T-helper 1 cell treated with Interleukin-12 subunit alpha and Interleukin-12 subunit beta and Interleukin-4 antibody, amounts not matched to agents 30 ng/mL and 1 ng/mL, for 36 hours (primary cell): ENCODE data around the gene GBP2. TPM values are rescaled to one million over a fixed set of nuclear protein-coding genes. Genes with fewer than 3 reads are reported as not detected.
"Not testable (repeated sequence)": the region's sequence is repeated elsewhere in the genome, so short reads cannot be mapped to it uniquely, and the experiment has no call there.

Experiments used
- intact Hi-C: fragments of 100-400 bp; cut with micrococcal nuclease; formaldehyde crosslinking; loops from one replicate; pipeline ENCODE4 v1.15.1; 2024
- total RNA-seq: library from RNA; stranded (reverse); gene quantifications from 2 replicates; pipeline ENCODE4 v1.2.3, GENCODE V29; 2022

GBP2 gene
- total RNA-seq, result 196 and 198 TPM in 2 replicates

DNA sequence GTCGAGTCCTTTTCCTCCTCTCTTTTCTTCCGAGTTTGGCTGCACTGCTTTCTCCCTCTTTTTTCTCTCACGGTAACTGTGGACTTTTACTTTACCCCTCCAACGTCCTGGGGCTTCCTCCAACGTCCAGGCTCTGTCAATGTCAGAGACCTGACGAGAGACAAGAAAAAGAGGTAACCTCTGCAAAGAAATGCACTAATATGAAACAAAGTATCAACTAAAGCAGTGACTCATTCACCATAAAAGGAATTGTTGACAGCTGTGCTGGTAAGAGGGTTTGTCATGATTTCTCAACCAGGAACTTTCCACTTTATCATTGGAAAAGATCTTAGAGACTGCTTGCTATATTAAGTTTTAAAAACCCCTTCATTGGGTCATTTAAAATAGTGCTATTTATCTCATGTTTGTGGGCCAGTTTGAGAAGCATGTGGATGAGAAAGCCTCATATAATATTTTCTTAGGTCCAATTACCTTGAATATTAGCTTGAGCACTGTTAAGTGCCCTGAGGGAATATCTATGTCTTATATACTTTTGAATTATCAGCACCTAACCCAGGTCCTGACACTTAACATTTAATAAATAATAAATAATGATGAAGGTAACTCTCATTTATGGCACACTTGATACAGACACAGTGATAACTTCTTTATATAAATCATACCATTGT, at the start of gene GBP2:
GBP2 (minus strand) TSS at position 202 of the 668 bp plus-strand sequence. CDS start 4,148 bp downstream, outside the sequence.
- intact Hi-C loops, result loop anchor here (1.0 to 2.0 kb wide), 13 partner anchors 15 to 719 kb away; partner anchors contain the start of genes GBP1 and GTF2B

GRCh38 chr1:89174491-89174890, 48.6 kb upstream of the GBP2 start:
- intact Hi-C loops, result no loop called here

DNA sequence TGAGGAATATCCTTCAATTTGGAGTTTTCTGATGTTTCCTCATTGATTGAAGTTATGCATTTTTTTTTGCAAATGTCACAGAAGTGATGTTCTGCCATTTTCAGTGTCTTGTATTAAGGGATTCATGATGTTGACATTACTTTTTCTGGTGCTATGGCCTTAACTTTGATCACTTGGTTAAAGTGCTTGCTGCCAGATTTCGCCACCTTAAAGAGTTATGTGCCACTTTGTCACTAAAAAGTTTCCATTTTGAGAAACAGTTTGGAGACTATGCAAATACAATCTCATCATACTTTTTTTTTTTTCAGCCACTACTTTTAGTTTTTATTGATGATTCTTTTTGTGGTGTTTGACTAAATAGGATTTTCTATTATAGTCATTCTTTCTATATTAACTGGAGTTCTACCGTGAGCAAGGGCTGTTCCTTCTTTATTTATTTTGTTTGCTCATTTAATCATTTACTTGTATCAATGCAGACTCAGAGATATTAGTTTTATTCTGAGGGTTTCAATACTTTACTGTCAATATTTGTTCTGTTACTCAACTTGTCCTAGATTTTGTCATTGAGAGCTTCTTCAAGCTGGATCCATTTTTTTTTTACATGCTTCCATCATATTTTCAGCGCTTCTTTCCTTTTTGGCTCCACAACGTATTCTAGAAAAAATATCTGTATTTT, 46.7 kb upstream of the GBP2 start:
- intact Hi-C loops, result no loop called here

DNA sequence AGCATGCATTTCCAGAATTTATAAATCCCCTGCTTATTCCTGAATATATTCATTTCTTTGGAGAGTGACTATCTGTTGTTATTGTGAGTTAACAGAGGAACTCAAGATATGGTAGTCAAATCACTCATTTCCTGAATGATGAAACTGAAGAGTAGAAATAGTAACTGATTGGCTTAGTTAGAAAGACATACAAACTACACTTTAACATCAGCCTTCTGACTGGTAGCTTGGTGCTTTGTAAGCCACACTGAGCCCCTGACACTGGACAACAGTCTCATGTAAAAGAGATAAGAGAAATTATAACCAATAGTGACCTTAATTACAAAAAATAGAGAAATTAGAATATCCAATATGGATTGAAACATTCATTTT, 45.1 kb upstream of the GBP2 start:
- intact Hi-C loops, result no loop called here

DNA sequence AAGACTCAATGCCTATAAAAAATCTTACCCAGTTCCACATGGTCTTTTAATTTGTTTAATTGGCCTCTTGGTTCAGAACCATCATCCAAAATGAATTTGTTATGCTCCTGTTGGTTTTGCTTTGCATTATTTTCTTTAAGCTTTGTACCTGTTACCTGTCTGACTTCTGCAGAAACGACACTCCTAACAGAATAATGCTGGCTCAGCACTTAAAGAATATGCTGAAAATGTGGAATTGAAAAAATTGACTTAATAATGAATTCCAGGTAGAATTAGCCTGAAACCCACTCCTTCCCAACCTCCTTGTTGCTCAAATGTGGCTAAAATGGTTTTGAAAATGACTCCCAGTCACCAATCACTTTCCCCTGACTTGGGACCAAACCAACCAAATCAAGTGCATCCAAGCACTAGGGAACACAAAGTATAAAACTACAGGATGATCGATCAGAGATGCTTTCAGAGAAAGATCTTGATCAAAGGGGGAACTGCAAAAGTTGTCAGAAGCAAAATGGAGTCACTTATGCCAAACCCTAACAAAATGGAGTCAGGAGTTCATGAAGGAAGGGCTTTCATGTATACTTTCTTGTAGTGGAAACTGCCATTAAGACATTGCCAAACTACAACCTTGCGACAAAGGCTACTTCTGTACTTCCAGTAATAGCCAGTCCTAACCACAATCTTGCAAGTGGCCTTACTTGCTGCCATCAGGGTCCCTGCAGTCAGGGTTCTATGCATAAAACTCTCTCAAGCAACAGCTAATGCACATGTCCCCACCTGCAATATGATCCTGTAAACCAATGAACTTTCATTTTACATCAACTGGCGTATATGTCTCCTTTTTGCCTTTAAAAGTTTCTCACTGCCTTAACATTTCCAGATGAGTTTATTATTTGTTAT, 44.5 kb upstream of the GBP2 start:
- intact Hi-C loops, result no loop called here

DNA sequence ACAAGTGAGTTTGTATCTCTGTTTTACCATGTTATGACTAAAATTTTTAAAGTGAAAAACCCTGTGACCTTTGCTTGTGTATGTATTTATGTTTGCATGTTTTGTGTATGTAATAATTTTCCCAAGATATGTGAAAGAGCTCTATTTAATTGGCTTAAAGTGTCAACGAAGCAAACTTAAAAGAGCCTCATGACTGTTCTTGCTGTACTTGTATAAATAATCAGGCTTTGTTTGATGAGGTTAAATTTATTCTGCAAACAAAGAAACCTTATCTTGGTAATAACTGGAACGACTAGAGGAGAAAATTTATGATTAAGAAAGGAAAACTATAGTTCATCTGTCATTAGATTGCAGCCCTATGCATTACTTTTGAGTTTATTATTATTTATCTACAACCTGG, 43.3 kb upstream of the GBP2 start:
- intact Hi-C loops, result no loop called here

GRCh38 chr1:89167590-89168230, 41.8 kb upstream of the GBP2 start:
- intact Hi-C loops, result no loop called here

- intact Hi-C loops, result no loop called here
Observed at GRCh38 chr1:89166705-89167104, 40.8 kb upstream of the GBP2 start.

- intact Hi-C loops, result no loop called here
Observed at GRCh38 chr1:89165811-89166210, 39.9 kb upstream of the GBP2 start.

DNA sequence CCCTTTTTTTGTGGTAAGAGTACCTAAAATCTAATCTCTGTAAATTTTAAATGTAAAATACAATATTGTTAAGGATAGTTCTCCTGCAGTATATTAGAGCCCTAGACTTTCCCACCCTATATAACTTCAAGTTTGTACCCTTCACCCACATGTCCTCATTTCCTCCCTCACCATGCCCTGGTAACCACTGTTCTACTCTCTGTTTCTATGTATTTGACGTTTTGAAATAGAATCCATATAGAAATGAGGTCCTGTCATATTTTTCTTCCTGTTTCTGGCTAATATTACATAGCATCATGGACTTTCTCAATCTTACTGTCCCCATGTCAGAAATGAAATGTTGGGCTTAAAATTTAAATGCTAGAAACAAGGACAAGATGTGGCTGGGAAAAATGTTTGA, 25.1 kb upstream of the GBP2 start:
- intact Hi-C loops, result loop anchor here (2.0 kb wide), 1 partner anchor 24 kb away; the partner anchor contains the start of gene GBP2

DNA sequence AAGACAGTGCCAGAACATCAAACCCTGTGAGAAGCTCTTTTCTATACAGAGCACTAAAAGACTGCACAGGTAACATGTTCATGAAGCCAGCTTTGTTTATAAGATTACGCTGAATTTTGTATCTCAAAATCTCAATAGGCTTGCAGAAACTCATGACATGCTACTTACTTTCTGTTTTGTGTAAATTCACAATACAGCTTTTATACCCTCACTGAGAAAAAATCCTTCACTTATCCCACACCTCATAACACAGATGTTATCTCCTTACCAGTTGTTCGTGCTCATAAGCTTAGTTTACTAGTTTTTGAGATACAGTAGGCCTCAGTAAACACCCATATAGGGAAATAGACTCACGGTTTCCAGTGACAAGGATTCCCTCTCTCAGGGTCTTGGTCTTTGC, 24.1 kb upstream of the GBP2 start:
- intact Hi-C loops, result loop anchor here (2.0 kb wide), 1 partner anchor 23 kb away; the partner anchor contains the start of gene GBP2

DNA sequence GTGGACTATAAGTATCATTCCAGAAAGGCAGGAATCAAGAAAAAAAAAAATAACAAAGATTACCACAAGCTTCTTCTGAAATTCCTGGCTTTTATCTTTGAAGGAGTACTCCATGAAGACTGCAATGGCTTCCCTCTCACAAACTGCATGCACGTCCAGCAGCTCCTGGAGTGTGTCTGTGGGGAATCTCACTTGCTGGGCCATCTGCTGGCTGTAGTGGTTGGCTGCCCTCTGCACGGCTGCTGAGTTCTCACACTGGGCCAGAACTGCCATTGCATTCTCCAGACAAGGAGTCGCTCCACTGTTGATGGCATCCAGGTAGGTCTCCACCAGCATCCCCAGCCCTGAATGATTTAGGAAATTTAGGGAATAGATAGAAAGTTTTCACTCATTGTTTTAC, 23.3 kb upstream of the GBP2 start:
- intact Hi-C loops, result no loop called here

DNA sequence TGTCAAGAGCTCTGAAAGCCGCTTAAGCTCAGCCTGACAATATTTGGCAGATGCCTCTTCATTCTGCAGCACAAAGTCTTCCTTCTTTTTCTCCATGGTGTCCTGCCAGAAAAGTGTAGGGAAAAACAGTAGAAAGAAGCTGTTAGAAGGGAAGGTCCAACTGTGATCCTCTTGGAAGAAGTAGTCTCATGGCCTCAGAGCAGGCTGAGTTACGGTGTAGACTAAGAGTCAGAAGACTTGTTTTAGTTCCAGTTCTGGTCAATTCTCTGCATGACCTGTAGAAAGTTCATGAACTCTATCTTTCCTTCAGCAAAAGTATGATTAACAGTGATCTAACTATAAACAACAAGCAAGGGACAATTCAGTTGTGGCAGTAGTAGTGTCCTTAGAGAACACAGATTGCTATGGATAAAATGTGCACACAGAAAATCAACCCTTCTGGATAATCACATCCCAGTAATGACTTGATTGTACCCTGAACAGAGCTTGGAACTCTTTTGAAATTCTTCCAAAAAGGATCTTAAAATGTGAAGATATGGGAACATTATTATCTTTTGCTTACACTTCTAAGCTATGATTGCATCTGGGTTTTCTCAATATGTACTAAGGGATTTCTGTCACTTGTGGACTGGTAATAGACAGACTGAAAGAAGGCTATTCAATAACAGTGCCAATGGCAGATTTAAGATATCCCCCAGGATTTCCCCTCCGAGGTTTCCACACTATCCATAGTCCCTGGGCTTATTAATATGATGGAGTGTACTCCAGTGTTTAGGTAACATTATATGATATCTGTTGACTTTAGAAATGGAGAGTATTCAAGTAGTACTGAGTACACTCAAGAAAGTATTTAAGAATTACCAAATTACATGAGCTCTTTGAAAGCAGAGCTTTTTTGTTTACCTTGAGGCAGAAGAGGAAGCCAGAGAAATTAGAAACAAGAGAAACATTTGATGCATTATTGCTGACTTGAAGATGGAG, 22.1 kb upstream of the GBP2 start:
- intact Hi-C loops, result no loop called here

- intact Hi-C loops, result no loop called here
Observed at GRCh38 chr1:89146721-89147120, 20.8 kb upstream of the GBP2 start.

- intact Hi-C loops, result no loop called here
Observed at GRCh38 chr1:89143484-89143883, 17.6 kb upstream of the GBP2 start.

- intact Hi-C loops, result no loop called here
Observed at GRCh38 chr1:89142160-89142559, 16.2 kb upstream of the GBP2 start.

GRCh38 chr1:89133747-89134146, 7.8 kb upstream of the GBP2 start:
- intact Hi-C loops, result no loop called here

DNA sequence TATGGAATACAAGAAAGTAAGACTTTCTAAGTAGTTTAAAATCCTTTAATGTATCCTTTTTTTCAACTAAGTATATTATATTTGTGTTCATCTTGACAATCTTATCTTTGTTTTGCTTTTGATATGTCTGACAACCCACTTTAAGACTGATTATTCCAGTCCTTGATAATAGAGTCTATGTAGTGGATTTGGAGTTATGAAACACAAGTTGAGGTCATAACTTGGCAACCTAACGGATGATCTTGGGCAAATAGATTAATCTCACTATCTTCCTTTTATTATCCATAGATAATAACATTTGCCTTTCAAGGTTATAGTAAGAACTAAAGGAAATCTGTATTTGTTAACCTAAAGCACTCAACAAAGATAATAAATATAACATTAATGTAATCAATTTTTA, 4.8 kb upstream of the GBP2 start:
- intact Hi-C loops, result no loop called here

- intact Hi-C loops, result no loop called here
Observed at GRCh38 chr1:89129911-89130310, 4.0 kb upstream of the GBP2 start.

GRCh38 chr1:89128003-89128458, 2.1 kb upstream of the GBP2 start:
- intact Hi-C loops, result not testable (repeated sequence)
